CD4-positive, alpha-beta T cell treated with Interleukin-6 at 100 ng/mL for 8 hours (primary cell): ENCODE measurements around the gene GPR153.
"Not testable (repeated sequence)": the region's sequence is repeated elsewhere in the genome, so short reads cannot be mapped to it uniquely, and the experiment has no call there.

Experiments
- DNase-seq: peaks from one replicate; pipeline ENCODE4 v3.0.0-alpha.2; 2020; ENCODE audit warnings: mixed read lengths, low spot score

The GPR153 gene

GRCh38 chr1:6260961-6261614 lies at the start of gene GPR153:
Gene GPR153 (minus strand): TSS chr1:6261098. CDS start chr1:6254905, 6,193 bp downstream.
- peak; percentile 16 for DNase-seq

DNA sequence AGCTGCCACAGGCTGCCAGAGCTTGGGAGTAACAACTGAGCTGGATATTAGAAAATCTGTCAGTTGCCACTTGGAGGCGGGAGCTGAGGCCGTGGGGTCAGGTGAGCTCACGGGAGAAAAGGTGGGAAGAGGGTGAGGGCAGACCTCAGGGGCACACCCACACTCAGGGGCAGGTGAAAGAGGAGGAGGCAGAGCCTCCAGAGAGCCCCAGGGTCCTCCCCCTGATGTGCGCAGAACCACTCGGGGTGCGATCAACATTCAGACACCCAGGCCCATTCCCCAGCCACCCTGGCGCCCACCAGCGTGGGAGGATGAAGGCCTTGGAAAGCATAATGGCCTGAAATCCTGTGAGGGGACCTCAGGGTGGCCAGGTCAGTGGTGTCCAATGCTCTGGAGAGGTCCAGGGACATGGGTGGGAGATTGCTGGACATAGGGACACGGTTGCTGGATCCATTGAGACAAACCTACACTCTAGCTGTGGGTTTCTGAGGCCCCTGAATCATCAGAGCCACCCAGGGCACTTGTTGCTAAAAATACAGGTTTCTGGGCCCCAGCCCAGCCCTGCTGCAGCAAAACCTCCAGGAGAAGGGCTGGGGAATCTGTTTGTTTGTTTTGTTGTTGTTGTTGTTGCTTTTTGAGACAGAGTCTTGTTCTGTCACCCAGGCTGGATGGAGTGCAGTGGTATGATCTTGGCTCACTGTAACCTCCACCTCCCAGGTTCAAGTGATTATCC lies 49.4 kb upstream of the GPR153 start:
- no peak for DNase-seq

- DNase-seq, result no peak
Measured at GRCh38 chr1:6309564-6309963, 48.7 kb upstream of the GPR153 start.

- DNase-seq, result no peak
Measured at GRCh38 chr1:6308449-6308848, 47.6 kb upstream of the GPR153 start.

DNA sequence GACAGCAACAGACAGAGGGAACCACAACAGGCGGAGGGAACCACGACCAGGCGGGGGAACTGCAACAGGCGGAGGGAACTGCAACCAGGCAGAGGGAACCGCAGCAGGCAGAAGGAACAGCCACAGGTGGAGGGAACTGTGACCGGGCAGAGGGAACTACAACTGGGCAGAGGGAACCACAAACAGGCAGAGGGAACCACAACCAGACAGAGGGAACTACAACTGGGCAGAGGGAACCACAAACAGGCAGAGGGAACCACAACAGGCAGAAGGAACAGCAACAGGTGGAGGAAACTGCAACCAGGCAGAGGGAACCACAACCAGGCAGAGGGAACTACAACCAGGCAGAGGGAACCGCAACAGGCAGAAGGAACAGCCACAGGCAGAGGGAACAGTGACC lies 46.8 kb upstream of the GPR153 start:
- not testable (repeated sequence) for DNase-seq

GRCh38 chr1:6307099-6307498 lies 46.2 kb upstream of the GPR153 start:
- no peak for DNase-seq

DNA sequence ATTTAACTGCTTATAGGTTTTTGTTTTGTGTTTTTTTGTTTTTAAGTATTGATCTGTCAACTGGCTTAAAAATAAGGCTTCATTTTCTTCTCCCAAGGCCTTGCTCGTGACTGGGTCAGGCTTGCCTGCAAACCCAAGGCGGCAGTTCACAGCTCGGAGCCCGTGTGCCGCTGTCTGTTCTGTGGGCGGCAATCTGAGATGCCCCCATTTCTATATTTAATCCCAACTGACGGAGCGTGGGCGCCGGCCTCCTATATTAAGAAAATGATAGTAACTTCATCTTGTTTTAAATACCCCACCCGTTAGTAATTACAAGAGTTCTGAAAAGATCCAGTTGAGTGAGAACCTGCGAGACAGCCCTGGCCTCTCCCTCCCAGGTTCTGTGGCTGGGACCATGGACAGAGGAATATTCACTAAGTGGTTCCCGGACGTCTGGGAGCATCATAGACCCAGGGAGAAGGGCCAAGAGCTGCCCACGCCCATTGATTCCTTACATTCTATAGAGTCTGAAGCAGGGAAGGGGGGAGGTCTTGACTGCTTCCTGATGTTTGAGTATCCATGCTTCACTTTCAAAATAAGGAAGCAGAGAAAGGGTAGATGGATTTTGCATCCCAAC lies 42.6 kb upstream of the GPR153 start:
- no peak for DNase-seq

DNA sequence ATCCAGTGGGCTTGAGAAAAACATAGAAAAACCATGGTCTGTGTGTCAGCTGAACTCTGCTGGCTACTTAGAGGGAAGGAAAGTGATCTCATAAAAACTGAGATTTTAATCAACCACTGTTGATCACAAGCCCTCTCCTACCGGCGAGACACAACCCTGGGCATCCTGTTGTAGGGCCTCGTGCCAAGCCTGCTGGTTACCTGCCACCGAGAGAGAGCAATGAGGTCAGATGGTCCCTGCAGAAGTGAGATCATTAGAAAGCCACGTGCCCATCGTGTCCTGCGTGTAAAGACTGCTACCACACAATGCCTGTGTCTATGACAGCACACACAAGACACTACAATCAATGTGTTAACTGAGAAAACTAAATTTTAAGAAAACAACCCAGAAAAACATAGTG lies 41.7 kb upstream of the GPR153 start:
- no peak for DNase-seq

- DNase-seq, result no peak
Measured at GRCh38 chr1:6301526-6301925, 40.6 kb upstream of the GPR153 start.

DNA sequence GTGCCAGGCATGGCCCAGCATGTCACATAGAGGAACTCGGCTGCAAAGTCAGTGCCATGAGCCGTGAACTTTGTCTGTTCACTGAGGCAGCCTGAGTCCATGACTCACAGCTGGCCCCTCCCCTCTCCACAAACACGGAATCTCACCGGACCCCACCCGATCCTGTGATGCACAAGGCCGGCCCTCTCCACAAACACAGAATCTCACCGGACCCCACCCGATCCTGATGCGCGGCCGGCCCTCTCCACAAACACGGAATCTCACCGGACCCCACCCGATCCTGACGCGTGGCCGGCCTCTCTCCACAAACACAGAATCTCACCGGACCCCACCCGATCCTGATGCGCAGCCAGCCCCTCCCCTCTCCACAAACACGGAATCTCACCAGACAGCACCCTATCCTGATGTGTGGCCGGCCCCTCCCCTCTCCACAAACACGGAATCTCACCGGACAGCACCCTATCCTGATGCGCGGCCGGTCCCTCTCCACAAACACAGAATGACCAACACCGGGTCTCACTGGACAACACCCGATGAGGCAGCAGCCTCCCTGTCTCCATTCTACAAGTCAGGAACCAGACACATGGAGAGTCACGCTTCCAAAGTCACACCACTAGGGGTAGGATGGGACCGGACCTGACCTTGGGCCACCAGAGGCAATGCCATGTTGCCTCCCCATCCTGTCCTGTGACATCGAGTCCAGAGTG lies 39.6 kb upstream of the GPR153 start:
- DNase-seq, result no peak

GRCh38 chr1:6299557-6300165 lies 38.8 kb upstream of the GPR153 start:
- DNase-seq, result no peak

DNA sequence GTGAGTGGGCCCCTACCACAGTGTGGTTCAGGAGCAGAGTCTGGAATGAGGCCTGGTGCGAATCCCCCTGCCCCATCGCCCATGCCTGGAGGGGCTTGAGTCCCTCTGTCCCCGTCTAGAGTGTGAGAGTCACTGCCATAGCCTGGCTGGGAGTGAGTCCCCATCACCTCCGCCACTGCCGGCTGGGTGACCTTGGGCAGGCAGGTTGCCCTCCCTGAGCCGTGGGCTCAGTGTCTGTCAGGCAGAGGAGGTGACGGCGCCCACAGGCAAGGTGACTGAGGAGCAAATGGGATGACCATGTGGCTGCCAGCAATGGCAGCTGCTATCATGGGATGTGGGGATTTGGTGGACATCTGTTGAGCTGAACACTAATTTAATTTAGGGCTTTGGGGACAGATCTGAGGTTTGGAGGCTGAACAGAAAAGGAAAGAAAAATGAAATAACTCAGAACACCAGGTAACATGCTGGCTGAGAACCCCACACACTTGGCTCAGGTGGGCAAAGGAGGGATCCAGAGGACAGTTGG lies 38.1 kb upstream of the GPR153 start:
- DNase-seq, result no peak

- no peak for DNase-seq
Measured at GRCh38 chr1:6298530-6298929, 37.6 kb upstream of the GPR153 start.

DNA sequence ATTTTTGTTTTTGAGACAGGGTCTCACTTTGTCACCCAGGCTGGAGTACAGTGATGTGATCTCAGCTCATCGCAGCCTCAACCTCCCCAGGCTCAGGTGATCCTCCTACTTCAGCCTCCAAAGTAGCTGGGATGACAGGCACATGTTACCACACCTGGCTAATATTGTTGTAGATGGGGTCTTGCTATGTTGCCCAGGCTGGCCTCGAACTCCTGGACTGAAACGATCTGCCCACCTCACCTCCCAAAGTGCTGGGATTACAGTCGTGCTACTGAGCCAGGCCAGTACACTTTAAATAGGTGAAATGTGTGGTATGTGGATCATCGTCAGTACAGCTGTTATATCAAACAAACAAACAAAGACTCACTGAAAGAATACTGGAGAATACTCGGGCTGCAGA lies 35.0 kb upstream of the GPR153 start:
- DNase-seq, result no peak

DNA sequence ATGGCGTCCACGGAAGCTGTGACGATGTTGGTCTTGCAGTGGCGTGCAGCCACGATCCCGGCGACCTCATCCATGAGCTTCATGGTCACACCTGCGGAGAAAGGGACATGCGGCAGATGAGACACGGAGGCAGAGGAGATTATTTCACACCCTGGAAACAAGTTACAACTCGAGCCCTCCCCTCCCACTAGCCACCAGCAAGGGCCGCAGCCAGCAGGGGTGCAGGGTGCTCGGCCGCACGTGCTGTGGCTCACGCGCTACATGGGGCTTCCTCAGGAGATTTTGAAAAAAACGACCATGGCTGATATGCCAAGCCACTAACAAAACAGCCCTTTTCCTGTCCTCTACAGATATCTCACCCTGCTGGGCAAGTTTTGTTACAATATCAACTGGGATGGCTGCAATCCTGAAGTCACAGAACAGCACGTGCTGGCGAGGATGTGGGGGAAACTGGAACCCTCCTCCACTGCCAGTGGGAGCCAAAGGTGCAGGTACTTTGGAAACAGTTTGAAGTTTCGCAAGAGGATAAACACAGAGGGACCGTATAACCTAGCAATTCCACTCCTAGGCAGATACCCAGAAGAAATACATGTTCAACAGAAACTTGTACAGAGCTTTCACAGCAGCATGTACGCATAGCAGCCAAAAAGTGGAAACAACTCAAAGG lies 34.1 kb upstream of the GPR153 start:
- DNase-seq, result no peak

GRCh38 chr1:6294080-6294889 lies 33.4 kb upstream of the GPR153 start:
- DNase-seq, result no peak

DNA sequence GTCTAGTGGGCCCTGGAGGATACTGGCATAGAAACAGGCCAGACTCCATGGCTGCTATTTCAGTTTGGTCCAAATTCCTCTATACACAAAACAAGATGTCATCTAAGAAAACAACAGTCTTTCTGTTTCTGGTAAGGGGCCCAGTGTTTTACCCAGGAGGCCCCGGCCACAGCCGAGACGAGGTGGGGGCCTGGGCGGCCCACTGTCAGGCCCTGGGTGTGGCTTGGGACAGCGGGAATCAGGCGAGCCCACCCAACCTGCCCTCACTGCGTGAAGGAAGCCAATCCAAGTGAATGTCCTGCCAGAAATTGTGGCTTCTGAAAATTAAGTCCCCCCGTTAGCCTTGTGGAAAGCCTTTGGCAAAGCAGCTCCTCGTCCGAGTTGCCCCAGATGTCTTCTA lies 31.2 kb upstream of the GPR153 start:
- no peak for DNase-seq

- DNase-seq, result no peak
Measured at GRCh38 chr1:6288665-6289064, 27.8 kb upstream of the GPR153 start.

DNA sequence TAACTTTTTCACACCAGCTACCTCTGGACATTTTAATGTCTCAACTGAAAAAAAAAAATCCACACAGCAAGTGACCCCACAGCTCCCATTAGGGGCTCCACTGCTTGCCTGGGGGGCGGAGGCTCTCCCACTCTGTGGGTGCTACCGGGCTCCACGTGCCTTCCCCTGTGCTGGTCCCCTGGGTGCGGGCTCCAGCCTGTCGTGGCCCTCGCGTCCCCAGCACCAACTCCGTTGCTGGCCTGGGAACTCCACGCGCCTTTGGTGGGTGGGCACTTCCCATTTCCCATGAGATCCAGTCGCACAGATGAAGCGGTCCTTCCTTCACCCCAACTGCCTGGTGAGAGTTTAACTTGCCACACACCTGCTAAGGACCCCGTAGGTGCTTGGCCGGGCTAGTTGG lies 27.1 kb upstream of the GPR153 start:
- no peak for DNase-seq

DNA sequence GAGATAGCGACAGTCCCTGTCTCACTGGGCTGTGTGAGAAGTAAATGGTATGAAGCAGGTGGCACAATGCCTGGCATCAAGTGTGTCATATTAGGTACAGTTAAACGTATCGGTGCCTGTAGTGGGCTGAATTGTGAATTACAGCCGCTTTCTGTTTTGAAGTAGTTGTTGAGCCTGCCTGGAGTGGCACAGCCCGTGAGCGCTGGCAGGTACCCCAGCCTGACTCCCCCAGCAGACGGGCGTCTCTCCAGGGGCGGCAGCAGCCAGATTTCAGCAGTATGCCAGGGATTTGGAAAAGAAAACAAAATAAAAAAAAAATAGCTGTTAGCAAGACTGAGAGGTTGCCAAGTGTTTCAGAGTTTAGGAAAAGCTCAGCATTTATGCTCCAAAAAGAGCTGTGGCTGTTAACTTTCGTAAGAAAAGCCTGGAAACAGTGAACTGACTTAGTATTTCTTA lies 26.6 kb upstream of the GPR153 start:
- no peak for DNase-seq

- no peak for DNase-seq
Measured at GRCh38 chr1:6287029-6287428, 26.1 kb upstream of the GPR153 start.
